HG03520 (cell line): ENCODE data around the gene KIF5C.

Experiments used
- ATAC-seq: cut with Tn5 transposase; IDR thresholded peaks from one replicate; pipeline ENCODE4 v1.9.1; 2021; ENCODE audit warnings: mild to moderate bottlenecking, moderate library complexity; ENCODE audit not compliant: unreplicated experiment

The KIF5C gene

DNA sequence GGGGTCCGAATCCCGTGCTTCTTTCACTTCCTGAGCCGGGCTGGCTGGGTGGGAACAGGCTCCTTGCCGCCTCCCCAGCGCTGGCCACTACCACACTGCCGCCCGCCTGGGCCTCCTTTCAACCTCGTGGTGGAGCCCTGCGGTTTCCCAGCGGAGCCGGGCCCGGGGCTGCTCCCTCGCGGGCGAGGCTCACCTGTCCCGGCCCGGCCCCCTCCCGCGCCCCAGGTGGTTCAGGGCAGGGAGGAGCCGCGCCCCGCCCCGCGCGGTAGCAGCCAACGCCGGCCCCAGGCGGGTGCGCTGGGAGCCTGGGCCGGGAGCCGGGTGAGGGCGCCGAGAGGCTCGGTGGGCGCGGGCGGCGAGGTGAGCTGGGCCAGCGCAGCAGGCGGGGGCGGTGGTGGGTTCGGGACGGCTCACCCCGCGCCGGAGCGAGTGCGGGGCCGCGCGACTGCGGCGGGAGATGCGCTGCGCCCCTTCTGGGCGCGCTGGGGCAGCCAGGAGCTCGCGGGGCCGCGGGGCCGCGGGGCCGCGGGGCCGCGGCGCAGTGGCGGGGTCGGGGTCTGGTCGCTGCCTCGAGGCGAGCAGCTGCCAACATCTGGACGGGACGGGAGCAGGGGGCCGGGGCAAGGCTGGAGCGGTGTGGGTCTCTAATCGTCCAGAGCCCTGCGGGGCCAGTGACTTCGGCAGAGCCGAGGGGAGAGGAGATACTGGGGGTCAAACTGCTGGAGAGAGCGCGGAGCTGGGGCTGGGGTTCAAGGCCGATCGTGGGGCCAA lies 163.6 kb downstream of the KIF5C start, which contains the start of gene LYPD6B:
Gene LYPD6B (plus strand): TSS at position 258 of the 771 bp plus-strand sequence. CDS start 92,250 bp downstream, outside the sequence.
- peak; percentile 61 for ATAC-seq

DNA sequence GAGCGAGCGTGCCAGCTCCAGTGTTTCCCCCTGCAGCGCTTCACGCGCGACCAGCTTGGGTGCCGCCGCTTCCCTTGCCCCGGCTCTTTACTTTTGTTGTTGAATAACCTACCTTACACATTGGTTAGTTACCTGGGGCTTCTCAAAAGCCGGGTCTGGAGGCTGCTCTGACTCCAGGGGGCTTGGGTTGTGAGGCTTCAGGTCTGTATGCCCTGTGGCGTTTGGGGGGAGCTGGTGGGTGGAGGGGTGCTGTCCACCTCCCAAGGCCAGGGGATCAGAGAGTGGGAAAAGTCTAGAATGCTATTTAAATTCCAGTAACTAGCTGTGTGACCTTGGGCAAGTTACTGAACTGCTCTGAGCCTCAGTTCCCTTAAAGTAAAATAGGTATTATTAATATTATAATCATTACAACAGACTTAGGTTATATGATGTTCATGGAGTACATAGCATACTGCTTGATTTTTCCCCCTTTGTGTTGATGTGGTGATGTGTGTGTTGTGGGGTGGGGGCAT lies 164.2 kb downstream of the KIF5C start:
- no peak for ATAC-seq

DNA sequence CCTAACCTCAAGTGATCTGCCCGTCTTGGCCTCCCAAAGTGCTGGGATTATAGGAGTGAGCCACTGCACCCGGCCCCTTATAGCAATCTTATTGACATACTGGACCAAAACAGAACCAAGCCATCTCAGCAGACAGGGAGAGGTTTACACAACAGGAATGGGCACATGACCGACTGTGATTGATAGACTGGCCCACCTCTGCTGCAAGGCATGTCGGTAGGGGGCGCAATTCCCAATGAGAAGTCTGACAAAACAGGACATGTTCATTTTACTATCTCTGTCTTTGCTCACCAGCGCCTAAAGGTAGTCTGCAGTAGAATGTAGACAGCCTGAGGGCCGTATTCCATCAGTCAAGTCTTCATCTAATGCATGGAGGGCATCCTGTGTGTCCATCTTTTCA lies 165.4 kb downstream of the KIF5C start:
- no peak for ATAC-seq

DNA sequence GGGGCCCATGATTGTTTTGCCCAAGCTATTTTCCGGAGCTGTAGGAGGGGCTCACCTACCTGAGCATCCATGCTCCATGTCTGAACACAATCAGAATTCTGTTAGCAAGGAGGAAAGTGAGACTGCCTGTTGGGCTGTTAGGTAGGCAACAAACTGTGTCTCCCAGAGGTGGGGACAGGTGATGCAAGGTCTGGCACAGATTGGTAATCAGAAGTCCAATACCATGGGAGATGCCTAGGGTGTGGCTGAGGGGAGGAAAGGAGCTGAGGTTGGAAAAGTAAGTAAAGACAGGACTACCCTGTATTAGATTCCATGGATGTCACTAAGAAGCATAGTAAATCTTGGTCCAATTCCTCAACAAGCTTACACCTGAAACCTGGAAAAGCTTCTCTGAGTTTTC lies 166.5 kb downstream of the KIF5C start:
- no peak for ATAC-seq

DNA sequence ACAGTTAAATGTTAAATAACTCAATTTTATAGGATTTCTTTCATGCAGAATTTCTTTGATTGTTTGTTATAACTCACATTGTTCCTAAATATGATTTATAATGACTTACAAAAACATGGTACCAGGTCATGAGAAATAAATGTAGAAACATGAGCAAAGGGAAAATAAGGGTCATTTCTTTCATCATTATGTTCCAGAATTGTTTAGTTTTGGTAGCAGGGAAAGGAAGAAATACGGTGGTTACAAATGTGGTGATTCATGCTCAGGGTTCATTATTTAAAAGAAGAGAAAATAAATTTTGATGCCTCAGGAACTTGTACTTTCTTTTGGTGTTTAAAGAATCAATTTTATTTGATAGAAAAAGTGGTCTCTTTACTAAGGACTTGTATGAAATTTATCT lies 167.9 kb downstream of the KIF5C start:
- no peak for ATAC-seq

DNA sequence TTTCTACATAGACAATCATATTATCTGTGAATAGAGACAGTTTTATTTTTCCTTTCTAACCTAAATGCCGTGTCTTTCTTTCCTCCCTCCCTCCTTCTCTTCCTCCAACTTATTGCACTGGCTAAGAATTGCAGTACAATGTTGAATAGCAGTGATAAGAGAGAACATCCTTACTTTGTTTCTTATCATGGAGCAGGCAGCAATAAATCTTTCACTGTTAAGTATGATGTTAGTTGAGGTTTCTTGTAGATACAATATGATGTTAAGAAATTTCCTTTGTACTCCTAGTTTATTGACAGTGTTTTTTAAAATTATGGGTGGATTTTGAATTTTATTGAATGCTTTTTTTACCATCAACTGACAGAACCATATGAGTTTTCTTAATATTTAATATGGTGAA lies 169.5 kb downstream of the KIF5C start:
- no peak for ATAC-seq

DNA sequence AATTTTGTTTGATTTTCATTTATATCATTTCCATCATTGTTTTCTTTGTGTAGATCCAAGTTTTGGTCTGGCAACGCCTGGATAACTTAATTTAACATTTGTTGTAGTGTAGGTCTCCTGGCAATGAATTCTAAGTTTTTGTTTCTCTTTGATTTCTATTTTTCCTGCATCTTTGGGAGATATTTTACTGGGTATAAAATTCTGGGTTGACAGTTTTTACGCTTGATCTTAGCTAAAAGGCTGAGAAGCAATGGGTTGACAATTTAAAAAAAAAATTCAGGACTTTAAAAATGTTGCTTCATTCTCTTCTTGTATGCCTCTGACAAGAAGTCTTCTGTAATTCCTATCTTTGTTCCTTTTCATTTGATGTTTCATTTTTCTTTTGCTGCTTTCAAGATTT lies 172.1 kb downstream of the KIF5C start:
- no peak for ATAC-seq

DNA sequence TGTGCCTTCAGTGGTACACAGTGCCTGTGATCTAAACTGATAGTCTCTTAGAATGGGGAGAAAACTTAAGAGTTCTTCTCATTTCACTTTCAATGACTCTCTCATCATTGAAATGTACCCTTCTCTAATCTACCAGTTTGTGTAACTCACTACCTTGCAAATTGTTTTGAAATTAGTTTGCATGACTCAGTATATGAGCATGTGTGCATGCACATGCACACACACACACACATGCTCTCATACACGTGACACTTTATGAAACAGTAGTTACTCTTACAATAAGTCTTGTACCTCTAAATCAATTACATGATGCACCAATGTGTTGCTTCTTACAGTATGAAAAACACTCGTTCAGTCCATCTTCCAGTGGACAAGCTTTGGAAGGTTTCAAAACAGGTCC lies 174.1 kb downstream of the KIF5C start:
- ATAC-seq, result no peak

DNA sequence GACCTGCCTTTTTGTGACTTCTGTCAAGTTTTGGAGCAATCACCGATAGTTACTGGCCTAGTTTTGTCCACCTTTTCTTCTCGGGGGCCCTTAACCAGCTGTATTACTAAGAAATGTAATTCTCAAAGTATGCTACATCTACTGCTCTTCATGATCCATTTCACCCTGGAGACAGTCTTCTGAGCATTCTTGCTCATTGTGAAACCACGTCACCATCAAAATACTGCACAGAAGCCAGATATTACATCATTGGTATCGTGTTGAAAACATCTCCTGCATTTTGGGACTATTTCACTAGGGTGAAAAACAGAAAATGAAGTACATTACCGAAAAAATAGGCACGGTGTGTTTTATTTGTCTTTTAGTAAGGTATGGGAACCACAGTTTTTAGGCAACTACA lies 175.2 kb downstream of the KIF5C start:
- peak; percentile 95 for ATAC-seq

DNA sequence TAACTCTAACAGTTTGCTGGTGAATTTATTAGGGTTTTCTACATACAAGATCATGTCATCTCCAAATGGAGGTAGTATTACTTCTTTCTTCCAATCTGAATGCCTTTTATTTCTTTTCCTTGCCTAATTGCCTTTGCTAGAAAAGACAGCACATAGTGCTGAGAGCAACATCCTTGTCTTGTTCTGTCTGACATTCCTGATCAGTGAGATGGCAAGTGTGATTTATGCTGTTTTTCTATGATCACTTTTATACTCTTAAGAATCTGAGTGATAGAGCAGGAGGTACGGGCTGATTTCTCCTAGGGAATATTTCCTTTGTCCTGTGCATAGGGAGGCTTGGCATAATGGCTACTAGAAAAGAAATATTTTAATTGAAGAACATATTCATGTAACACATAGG lies 180.7 kb downstream of the KIF5C start:
- no peak for ATAC-seq

DNA sequence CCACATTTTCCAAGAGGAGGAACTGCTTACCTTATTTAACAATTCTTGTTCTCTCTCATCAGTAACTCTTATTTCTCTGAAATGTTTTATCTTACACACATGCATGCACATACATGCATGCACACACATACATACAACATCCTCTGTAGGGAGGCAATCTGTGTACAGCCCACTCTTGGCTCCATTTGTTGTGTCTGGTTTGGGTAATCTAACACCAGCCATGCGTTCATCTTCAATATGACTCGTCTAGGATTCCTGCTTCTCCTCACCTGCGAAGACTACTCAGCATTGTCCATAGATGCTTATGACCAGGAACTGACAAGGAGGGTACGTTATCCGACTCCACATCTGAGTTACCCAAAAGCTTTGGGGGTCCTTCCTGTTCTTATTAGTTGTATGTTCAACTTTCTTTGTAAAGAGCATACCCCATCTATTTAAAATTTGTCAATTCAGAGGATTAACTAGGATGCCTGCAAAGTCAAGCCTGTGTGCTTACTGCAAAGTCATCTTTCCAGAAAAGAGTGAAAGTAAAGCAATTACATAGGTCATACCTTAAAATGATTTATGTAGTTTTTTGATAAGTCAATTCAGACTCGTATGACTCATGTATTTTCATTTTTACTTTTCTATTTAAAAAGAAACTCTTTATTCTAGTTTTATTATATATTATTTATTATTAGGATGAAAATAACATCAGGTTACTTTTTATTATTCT lies 181.7 kb downstream of the KIF5C start:
- no peak for ATAC-seq

DNA sequence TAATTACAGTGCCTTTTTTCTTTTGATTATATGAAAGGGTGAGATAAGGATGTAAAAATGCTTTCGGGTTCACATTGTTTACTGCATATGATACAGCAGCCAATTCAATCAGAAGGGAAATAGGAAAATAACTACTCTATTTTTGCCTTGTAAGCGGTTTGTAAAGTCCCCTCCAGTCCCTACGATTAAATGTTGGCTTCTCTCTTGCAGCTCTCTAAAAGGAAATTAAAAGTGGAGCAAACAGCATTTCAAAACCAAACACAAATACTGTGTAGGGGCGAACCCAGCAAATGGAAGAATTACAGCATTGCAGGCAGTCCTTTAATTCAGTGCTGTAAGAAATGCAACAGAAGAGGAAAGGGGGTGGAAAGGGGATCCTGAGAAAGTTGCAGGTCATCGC lies 182.4 kb downstream of the KIF5C start:
- no peak for ATAC-seq

DNA sequence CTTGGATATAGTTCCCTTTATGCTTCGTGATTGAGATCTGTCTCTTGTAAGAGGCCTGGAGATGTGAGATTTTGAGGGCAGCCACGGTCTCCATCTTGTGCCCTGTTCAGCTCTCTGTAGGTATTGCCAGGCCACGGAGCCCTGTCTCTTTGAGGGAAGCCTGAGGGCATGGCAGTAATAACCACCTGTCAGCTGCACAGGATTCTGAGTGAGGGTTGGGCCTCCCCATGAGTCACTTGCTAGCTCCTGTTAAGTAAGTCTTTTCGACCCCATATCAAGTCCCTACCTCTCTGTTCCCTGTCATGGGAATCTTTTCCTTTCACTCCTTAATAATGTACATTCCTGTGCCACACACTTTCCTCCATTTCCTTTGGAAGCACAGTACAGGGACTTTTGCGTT lies 183.9 kb downstream of the KIF5C start:
- ATAC-seq, result no peak

DNA sequence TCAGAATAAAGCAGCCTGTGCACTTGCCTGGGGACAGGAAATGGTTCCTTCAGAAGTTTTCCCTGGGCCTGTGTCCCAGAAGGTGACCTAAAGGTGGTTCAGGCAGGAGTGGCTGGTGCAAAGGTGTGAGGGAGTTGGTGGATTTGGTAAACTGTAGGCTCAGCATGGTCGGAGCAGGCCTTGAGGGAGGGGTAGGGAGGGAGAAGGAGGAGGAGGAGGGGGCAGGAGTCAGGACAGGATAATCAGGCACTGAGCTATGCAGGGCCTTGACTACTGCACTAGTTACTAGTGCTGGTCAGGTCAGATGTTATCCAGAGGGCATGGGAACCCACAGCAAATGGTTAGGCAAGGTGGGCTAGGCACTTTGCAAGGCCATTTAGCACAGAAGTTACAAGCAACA lies 184.8 kb downstream of the KIF5C start:
- no peak for ATAC-seq

DNA sequence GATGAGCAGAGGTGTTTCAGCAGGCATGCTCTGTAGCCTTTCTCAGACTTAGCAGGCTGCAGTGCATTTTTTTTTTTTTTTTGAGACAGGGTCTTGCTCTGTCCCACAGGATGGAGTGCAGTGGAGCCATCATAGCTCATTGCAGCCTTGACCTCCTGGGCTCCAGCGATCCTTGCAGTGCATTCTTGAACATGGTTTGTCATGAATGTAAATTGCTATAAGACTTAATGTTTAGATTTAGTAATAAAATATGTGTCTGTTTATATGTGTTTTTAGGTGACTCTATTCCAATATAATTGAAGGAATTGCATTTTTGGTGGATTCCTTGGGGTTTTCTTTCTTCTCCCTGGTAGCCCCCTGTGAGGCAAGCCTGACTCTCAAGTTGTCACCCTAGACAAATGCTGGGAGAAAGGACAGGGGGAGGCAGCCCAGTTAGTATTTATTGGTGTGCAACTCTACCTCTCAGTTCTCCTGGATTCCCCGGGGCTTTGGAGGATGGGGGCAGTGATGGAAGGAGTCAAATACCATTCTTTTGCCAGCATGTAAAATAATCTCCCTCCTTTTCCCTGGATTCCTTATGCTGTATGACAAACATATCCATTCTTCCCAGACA lies 186.2 kb downstream of the KIF5C start:
- ATAC-seq, result no peak

DNA sequence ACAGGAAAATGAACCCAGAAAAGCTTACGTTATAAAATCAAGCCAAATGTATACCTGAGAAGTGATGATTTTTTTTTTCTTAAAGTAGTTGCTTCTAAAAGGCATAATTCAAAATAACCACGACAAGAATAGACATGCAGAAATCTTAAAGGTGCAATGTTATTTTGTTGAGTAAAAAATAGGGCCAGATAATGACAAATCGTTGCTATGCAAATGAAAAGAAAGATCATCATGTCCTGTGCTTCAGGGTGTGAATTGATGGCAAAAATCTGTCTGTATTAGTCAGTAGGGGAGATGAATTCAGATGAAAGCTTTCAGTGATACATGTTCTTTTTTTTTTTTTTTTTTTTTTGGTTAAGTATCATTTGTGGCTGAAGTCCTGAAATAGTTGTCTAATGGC lies 187.5 kb downstream of the KIF5C start:
- no peak for ATAC-seq

DNA sequence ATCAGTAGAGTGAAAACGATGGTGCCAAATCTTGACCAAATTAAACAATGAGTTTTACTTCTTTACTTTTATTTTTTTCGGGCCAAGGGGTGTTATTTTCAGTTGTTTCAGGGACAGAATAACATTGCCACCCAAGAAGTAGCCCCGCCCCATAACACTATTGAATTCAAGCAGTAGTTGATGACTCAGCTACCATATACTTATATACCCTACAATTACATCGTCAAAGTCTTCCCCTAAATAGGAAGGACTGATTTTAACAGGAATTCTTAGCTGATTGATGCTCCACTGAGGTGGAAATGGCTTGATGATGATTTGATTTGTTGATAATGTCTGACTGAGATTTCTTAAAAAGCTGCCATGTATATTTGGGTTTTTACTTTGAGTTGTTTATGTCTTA lies 188.2 kb downstream of the KIF5C start:
- no peak for ATAC-seq

DNA sequence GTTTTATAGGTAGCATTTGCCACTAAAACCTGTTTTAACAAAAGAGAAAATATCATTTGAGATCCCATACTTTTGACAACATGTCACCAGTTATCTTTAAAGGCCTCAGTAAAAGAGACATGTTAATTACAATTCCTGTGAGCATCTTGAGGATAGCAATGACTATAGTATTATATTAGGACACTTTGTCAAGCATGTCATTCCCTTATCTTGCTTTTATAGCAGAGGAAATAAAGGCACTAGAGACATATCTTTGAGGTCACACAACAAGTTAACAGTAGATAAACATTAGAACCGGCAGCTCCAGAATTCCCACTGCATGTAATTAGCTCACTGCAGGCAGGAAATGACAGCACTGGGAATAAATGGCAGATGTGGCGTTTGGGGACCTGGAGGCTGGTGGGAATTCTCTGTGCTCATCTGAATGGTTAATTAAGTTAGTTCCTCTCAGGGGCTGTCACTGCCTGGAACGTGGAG lies 189.4 kb downstream of the KIF5C start:
- ATAC-seq, result no peak

DNA sequence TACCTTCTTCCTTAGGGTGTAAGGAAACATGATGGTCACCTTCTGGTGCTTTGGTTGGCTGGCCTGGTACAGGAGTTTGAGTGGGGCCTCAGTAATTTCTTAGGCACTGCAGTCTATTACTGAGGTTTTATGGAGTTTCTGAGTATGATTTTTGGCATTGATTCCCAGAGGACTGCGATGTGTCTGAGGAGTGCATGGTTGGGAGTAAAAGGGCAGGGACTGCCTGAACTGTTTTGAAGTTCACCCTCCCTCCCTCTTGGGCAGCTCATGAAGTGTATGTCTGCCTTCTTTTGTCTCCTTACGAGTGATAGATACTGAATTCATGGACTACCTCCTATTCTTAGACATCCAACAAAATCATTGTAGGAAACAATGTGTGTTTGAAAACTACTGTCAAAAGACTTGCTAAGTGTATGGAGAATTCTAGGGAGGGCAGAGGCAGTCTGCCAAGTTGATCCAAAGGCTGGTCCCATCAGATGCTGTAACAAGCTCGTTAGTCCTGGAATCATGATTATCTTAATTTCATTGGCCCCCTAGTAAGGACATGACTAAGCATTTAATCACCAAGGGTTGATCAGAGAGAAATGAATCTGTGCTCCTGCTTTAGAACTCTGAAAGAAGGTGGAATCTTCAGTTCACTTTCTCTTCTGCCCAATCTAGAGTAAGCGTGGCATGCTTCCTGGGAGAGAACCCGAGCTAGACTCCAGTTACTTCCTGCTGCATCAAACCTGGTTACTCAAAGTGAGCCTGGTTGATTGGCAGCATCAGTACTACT lies 190.0 kb downstream of the KIF5C start:
- no peak for ATAC-seq

DNA sequence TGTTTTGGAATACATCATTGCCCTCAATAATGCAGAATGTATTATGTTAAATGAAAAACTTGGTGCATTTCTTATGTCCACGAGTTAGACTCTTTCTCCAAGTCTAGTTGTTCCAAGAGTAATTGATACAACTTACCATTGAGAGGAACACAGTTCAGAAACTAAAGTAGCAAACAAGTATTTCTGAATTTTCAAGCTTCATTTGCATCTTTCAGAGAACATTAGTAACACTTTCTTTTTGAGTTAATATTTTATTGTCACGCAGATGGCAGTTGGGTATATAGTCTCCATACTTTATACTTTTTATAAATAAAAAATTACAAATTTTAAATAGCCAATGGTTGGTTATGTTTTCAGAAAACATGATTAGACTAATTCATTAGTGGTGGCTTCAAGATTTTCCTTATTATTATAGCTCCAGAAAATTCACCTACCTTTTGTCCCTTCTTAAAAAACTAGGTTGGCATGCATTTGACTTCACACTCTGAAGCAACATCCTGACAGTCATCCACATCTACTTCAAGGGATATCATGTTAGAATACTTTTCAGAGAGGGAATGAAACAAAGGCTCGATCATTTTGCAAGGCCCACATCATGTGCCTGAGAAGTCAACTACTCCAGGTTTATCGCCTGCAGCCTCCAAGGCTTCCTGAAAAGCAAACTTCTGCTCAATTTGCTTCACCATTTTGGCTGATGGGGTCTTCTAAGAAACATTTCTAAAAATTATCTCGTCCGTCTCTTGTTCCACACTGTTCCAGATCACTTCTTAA lies 193.4 kb downstream of the KIF5C start:
- ATAC-seq, result no peak
